Measurements from ENCODE around the gene MYL12B. TPM values are rescaled to one million over a fixed set of nuclear protein-coding genes. Genes with fewer than 3 reads are reported as not detected.
"Not testable (repeated sequence)": the region's sequence is repeated elsewhere in the genome, so short reads cannot be mapped to it uniquely, and the experiment has no call there.

Gene MYL12B
- 353 and 399 TPM in 2 replicates for total RNA-seq (2014; rRNA removed; shearing (Covaris generic))
- 516 and 540 TPM in 2 replicates for polyA plus RNA-seq (2015; cell fraction: cytosol; rRNA removed)
- polyA plus RNA-seq (2015; cell fraction: nucleus; rRNA removed), result 279 and 297 TPM in 2 replicates

DNA sequence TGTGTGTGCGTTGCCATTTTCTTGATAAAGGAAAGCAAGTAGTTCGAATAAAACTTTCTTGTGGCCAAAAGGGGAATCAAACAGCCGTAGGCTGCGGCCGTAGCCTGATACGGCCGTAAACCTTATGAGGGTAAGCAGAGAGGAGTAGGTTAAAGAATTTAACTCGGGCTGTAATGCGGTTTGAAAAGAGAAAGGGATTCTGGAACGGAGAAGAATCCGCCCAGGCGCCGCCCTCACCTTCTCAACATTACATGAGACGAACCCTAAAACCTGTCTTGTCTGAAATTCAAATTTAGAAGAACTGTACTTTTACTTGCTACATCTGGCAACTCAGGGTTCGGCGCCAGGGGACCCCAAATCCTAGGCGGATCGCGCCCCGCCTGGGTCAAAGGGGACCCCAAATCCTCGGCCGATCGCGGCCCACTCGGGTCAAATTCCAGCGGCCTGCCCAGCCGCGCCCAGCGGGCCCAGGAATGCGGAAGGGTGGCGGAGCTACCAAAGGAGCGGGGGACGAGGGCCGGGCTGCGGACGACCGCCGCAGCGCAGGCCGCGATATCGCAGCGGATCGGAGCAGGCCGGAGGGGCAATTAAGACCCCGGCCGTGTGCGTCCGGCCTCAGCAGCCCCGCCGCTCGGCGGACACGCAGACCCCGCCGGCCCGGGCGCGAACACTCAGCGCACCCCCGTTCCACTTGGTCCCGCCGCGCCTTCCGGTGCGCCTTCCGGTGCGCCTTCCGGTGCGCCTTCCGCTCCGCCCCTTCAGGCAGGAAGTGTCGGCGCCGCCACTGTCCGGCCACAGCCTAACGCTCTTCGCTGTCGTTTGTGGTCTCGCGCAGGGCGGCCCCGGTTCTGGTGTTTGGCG lies at the start of gene MYL12B:
Gene MYL12B, plus strand, starts transcription at position 761 of the 861 bp plus-strand sequence. CDS start 10,766 bp downstream, outside the sequence.
- DNase-seq (ENCODE audit: low read depth), result peak; percentile 79

DNA sequence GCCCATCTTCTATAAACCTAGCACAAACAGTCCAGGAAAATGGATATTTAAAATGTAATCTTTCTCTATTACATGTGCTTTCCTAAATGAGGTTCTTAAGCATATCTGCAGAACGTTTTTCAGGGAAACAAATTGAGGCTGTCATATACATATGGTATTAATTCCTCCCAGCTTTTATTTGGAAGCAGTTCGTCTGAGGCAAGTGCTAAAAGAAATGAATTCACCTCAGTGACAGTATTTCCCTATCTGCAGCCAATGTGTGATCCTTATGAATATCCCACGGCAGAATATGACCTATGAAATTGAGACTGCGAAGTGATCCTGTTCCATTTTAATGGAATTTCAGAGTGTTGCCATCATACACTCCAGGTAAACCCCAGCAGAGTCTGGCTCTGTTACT lies 49.3 kb upstream of the MYL12B start:
- no peak for DNase-seq (ENCODE audit: low read depth)

DNA sequence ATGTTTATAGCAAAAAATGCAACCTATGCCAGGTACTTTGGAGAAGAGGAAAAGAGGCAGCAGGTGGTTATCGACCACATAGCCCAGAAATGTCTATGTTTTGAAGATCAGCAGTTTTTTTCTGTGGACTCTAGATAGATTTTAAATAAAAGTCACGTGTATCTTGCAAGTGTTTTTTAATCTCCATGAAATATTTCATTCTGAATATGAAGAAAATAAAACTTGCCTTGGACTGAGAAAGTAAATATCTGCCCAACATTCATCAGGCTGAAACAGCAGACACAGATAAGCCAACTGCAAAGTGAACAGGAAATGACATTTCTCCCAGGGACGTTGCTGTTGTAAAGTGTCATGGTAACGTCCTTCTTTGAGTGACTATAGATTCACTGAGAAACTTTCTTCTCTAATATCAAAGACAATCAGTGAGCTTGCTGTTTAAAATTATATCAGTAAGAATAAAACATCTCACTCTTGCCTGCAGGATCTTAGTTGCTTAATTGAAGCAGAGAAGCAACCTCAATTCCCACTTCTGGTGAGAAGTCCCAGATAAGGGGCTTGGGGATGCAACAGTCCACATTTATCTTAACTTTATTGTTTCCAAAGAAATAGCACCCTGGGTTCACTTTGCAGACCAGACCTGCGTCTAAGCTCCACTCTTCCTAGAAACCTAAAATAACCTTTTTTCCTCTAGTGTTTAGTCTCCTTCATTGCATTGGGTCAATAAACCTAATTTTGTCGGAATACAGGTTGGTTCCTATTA lies 48.5 kb upstream of the MYL12B start:
- peak; percentile 15 for DNase-seq (ENCODE audit: low read depth)

DNA sequence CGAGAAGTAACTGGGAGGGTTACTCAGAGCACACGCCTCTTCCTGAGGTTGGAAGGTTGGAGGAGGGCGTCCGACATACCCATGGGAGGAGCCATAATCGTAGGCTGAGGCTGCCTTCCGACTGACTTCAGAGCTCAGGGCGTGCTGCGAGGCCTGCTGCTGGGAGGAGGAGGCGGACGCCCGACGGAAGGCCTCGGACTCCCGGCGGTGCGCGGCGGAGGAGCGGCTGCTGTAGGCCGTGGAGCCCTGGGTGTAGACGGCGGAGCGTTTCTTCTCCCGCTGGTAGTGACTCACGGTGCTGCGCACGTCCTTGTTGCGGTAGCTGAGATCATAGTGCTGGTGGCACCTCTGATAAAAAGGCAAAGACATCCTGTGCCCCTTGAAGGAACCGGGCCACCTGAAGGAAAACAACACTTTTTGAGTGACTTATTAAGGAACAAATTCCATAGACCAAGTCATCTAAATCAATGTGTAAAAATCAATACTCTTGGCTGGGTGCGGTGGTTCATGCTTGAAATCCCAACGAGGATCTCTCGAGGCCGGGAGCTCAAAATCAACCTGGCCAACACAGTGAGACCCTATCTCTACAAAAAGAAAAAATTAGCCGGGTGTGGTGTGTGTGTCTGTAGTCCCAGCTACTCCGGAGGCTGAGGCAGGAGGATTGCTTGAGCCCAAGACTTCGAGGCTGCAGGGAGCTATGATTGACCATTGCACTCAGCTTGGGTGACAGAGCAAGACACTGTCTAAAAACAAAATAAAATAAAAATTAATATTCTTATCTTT lies 46.9 kb upstream of the MYL12B start:
- no peak for DNase-seq (ENCODE audit: low read depth)

DNA sequence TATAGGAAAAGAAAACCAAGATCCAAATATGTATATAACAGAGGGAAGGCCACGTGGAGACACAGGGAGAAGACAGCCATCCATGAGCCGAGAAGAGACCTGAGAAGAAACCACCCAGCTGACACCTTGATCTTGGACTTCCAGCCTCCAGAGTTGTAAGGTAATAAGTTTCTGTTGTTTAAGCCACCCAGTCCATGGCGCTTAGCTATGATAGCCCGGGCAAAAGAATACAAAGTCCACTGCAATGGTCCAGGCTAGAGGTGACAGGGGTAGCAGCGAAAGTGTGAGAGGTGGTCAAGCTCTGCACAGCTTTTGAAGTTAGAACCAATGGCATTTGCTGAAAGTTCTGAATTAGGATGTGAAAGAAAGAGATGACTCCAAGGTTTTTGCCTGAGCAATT lies 44.9 kb upstream of the MYL12B start:
- DNase-seq (ENCODE audit: low read depth), result no peak

DNA sequence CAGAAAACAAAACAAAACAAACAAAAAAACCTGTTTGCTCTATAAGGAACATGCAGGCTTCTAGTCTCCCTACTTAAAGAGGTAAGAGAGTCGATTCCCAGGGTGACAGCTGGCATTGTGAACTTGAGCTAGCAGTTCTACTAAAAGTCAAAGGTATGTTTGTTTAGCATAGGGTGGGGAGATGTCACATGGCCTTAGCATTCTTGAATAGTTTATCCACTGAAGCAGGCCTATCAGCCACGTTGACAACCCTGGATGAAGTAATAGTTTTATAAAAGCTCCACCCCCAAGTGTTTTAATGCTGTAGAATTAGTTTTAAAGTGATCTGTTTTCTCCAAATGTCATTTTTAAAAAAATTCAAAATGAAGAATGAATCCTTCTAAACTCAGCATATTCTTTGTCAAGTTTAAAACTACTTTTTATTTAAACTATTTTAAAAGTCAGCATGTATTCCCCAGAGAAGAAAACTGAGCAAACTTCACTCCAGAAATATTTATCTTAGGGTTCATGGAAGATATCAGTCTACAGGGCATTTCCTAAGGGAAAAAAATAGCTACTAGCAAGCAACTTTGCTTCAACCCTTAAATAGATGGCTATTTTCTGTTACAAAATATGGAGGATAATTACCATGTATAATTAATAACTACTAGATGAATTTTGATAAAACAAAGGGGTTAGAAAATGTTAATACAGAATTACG lies 43.8 kb upstream of the MYL12B start:
- no peak for DNase-seq (ENCODE audit: low read depth)

DNA sequence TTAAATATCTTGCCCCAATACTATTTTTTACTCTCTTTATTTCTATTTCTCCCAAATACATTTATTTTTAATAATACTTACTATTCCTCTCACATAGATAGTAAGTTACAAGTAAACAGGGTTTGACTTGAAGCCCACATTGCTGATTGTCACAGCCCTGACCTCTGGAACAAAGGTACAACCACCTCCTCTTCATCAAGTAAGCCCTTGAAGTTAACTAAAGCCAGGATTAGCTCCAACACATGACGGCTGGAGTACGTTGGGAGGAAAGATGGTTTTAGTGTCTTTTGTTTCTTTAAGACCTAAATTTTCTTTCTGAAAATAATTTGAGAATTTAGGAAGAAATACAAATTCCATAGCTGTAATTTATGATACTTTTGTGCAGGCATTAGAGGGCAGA lies 43.1 kb upstream of the MYL12B start:
- no peak for DNase-seq (ENCODE audit: low read depth)

DNA sequence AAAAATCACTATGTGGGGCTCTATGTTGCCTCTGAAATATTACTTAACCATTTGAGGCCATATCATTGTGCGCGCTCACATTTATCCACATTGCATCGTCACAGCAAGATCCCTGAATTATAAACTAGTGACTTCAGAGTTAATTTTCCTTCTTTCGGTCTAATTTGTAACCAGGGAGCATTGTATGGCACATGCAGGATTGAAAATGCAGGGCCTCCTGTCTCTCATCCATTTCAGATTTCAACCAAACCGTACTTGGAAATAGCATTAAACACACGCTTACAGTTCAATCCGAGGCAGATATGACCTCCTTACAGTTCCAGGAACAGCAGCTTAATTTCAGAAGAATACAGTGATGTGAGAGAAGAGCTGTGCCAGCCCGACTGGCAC lies 42.7 kb upstream of the MYL12B start:
- DNase-seq (ENCODE audit: low read depth), result no peak

DNA sequence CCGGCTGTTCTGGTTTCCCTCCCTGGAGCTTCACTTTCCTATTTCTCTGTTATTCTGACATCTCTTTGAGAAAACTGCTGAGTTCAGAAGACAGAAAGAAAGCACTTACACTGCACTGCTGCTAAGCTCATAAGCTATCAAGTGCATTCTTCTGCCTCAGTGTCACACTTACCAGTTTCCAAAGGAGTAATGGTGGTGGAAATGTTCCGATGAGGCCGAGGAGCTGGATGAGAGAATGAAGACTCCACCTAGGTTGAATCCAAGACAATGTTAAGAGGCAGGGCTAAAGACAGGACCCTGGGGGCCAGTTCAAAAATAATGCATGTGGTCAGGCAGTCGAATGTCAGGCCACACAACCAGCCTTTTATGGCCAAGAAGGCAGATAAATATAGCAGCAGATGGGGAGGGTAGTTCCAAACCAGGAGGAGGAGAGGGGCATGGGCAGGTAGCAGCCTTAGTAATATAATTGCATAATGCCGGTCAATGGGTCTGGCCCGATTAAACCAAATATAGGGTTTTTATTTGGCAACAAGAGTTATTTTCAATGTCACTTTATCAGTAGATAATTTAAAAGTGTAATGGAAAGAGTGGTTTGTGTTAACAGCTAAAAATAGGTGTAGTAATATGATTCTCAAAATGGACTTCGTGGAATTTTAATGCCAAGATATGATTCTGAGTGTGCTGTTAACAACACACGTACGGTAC lies 42.1 kb upstream of the MYL12B start, which contains the start of gene MYOM1:
Gene MYOM1, minus strand, starts transcription at position 338 of the 705 bp plus-strand sequence. CDS start 4,745 bp downstream, outside the sequence.
- no peak for DNase-seq (ENCODE audit: low read depth)

DNA sequence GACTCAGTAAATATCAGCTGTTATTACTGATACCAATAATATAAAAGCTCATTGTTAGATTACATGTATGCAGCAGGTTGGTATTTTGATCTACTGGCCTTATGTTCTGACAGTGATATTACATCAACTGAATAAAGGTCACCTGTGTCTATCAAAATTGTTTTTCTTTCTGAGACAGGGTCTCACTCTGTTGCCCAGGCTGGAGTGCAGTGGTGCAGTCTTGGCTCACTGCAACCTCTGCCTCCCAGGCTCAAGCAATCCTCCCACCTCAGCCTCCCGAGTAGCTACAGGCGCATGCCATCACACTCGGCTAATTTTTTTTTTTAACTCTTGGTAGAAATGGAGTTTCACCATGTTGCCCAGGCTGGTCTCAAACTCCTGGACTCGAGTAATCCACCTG lies 41.1 kb upstream of the MYL12B start:
- DNase-seq (ENCODE audit: low read depth), result not testable (repeated sequence)

DNA sequence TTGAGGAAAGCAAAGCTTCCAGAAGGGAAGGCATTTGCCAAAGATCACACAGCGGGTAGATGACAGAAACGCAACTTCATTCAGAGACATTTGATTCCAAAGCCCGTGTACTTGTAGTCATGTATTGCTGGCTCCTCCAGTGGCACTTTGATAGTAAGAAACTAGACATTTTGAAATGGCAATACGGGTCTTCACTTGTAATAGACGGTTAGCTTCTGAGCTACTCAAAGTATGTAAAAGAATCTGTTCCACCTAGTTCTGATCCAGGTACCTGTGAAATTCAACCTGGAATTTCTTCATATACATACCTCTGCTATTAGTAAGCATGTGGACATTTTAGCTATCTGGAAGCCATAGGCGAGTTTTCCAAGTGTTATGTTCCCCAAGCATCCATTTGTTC lies 40.4 kb upstream of the MYL12B start:
- no peak for DNase-seq (ENCODE audit: low read depth)

DNA sequence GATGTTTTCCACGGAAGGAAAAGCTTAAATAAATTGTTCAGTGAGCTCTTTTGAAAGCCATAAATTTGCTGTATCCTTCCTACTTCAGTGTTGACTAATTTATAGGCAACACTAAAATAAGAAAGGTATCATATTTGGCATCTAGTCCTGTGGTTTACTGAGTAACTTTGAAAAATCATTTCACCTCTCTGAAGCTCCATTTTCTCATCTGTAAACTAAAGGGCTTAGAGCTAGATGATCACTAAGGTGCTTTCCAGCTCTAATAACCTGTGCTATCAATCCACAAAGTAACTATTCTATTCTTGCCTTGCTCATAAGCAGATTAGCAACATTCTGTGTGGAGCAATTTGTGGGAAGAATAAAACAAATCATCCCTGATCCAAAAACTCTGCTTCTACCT lies 38.6 kb upstream of the MYL12B start:
- DNase-seq (ENCODE audit: low read depth), result no peak

DNA sequence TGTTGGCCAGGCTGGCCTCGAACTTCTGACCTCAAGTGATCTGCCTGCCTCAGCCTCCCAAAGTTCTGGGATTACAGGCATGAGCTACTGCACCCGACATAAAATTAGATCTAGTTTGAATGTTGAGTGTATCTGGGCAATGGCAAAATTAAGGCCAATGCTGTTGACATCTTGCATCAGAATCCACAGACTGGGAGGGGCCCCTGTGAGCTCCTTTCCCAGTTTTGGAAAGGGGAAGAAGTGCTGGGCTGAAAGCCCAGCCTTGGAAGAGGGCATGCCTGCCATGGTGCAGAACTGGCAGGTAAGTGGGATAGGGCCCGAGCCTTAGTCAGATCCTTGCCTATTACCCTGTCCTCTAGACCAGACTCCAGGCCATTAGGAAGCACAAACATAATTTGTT lies 37.7 kb upstream of the MYL12B start:
- no peak for DNase-seq (ENCODE audit: low read depth)

DNA sequence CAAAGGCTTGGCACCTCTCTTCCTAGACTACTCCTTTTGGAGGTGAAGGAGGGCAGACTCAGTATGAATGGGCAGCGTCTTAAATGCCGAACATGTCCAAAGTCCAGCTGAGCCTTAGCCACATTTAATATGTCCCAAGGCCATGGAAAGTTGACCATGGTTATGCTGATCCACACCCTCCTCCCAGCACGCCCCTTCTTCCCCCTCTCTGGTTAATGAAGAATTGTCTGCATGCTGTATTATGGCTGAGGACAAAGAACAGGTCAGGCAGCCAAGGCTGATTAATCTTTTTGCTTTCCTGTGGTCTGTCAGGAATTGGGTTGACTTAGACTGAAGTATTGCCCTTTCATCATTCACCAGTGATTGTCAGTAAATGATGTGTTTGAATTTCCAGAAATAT lies 36.3 kb upstream of the MYL12B start:
- DNase-seq (ENCODE audit: low read depth), result no peak

DNA sequence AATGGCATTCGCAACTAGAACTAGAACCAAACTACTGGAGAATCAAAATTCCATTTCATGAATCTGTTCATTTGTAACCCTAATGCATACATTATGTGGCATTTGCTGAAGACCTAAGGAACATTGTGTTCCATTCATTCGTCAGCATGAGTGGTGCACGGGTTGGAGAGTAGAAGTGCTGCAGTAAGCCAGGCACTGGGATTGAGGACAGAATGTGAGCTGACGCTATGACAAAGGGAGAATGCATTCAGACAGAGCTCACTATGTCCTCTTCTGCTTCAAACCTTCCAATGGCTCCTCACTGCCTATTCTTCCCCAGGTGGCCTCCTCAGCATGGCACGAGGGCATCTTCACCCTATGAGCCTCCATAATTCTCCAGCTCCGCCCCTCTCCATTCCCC lies 35.9 kb upstream of the MYL12B start:
- DNase-seq (ENCODE audit: low read depth), result no peak

DNA sequence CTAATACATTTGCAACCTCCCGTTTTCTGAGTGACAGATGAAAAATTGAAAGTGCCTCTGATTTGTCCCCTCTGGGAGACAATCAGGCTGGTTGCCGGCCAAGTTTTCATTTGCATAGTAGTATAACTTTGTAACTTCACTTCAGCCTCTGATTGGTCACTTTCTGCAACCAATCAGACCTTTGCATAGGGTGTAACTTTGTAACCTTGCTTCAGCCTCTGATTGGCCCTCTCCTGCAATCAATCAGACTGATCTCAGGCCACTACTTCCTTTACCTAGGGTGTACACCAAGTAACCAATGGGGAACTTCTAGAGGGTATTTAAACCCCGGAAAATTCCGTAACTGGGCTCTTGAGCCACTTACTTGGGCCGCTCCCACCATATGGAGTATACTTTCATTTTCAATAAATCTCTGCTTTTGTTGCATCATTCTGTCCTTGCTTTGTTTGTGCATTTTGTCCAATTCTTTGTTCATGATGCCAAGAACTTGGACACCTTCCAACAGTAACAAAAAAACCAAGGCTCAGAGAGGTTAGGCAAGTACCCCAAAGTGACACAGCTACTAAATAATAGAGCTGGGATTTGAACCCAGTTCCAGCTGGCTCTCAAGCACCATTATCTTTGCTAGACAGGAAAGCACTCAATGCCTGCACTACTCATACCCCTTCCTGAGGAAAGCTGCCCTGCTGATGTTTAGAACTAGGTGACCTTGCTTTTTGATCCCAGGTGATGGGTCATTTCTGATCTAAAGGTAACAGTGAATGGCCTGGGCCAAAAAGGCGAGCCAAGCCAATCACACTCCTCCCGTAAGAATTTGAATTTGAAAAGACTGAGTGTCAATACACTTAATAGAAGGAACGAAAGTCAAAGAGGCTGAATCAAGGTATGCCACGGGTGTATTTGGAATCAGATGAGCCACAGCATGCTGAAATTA lies 31.3 kb upstream of the MYL12B start:
- peak; percentile 83 for DNase-seq (ENCODE audit: low read depth)

DNA sequence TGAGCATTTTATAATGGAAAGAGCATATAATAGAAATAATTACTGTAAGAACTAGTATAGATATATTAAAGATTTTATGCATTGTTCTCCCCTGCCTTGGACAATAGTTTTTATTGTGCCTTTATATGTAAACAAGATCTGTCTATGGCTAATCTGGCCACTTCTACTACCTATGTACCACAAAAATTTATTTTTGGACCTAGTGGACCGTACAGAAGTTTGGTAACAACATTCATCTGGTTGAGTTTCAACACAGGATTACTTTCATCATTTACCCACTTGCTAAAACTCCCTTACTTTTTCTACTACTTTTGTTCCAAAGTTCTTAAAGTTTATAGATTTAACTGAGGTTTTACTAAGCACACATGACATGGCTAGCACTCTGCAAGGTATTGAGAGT lies 28.9 kb upstream of the MYL12B start:
- no peak for DNase-seq (ENCODE audit: low read depth)

DNA sequence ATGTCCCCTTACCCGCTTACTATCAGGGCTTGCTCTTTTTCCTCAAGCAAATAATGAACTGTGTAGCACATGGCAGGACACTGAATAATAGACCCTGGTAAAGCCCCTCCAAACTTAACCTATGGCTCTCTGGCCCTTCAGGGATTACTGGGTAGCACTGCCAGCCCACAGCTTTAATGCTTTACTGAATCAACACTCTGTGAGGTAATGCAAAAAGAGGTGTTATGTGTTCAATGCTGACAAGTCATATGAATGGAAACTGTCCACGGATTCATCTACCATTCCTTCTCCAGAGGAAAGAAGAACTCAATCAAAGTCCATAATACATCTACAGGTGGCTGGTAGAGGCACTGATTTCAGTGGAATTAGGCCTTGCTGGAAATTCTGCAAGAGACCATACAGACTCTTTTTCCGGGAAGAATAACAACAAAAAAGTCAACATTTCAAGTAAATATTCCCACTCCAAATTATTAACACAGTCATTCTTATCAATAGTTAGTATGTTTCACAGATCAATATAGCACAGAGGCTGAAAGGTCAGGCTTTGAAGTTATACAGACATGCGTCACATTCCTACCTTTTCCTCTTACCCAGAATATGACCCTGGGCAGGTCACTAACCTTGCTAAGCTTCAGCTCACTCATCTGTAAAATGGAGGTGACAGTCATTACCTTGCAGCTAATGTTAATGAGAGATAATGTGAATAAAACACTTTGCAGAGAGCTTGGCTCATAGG lies 28.3 kb upstream of the MYL12B start:
- DNase-seq (ENCODE audit: low read depth), result no peak

Data from HT1080 (cell line).